Neural cell (in vitro differentiated cells): ENCODE measurements around the gene SHMT2.

Experiments
- EP300 ChIP-seq: fragments of 450-650 bp; conservative IDR thresholded peaks from 2 replicates; pipeline ENCODE4 v1.6.1; 2014; ENCODE audit warnings: antibody characterized with exemption, mild to moderate bottlenecking, moderate library complexity; ENCODE audit not compliant: poor library complexity, severe bottlenecking
- EZH2 ChIP-seq: fragments of 200-600, 300-800 bp; shearing (Covaris generic), sonication (generic); IDR thresholded peaks from 2 replicates; pipeline ENCODE4 v1.6.1; 2014; ENCODE audit warnings: antibody characterized with exemption, low read length, borderline replicate concordance, mild to moderate bottlenecking; ENCODE audit not compliant: insufficient read depth, poor library complexity, severe bottlenecking
- MXI1 ChIP-seq: fragments of 450-650 bp; conservative IDR thresholded peaks from 2 replicates; pipeline ENCODE4 v1.6.1; 2014; ENCODE audit warnings: antibody characterized with exemption, mild to moderate bottlenecking; ENCODE audit not compliant: poor library complexity, severe bottlenecking
- POLR2AphosphoS5 ChIP-seq: IDR thresholded peaks from 2 replicates; pipeline ENCODE4 v1.6.1; 2012
- RAD21 ChIP-seq: fragments of 450-650 bp; conservative IDR thresholded peaks from 2 replicates; pipeline ENCODE4 v1.6.1; 2014; ENCODE audit warnings: antibody characterized with exemption, mild to moderate bottlenecking, moderate library complexity
- TAF1 ChIP-seq: IDR thresholded peaks from 2 replicates; pipeline ENCODE4 v1.6.1; 2012; ENCODE audit warnings: low read depth
- TF ChIP-seq, protein P1 (sequence below): fragments of 450-650 bp; IDR thresholded peaks from 2 replicates; pipeline ENCODE4 v1.5.1; 2014; ENCODE audit warnings: antibody characterized with exemption, mild to moderate bottlenecking, moderate library complexity; ENCODE audit not compliant: poor library complexity, severe bottlenecking
- TF ChIP-seq, protein P2 (sequence below): IDR thresholded peaks from 2 replicates; pipeline ENCODE4 v1.6.1; 2012; ENCODE audit warnings: borderline replicate concordance

DNA sequence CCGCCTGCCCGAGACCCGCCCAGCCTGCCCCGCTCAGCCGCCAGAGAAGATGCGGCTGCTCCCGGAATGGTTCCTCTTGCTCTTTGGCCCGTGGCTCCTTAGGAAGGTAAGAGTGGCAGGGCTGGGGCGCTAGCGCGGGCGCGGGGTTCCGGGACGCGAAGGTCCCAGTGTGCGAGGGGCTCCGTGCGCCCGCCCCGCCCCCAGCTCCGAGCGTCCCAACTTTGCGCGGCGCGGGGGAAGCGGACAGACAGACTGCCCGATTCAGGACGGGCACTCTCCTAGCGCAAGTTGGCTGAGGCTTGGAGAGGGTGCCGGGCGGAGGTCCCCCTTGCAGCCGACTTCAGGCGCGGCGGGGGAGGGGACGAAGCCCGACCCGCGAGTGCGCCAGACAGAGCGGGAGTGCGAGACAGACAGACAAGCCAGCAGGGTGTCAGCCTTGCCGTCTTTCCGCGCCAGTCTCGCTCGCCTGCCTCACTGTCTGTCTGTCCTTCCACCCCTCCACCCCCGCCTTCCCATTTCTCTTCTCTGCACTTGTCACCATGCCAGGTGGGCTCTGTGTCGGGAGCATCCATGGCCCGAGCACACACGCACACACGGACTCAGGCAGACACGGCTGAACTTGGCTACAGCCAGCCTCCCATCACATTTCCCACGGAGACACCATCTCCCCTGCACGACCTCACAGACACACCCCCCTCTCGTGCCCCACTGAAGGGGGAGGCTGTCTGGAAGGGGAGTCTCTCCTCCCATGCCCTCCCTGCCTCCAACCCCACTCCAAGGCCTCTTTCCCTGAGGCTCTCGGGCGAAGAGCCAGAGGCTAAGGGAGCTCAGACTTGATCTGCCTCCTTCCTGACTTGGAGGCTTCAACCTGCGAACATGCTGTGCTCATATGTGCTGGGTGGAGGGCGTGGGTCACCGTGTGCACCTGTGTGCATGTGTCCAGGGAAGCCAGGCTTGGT is 12.3 kb upstream of the SHMT2 start:
- TF ChIP-seq, protein P1, sequence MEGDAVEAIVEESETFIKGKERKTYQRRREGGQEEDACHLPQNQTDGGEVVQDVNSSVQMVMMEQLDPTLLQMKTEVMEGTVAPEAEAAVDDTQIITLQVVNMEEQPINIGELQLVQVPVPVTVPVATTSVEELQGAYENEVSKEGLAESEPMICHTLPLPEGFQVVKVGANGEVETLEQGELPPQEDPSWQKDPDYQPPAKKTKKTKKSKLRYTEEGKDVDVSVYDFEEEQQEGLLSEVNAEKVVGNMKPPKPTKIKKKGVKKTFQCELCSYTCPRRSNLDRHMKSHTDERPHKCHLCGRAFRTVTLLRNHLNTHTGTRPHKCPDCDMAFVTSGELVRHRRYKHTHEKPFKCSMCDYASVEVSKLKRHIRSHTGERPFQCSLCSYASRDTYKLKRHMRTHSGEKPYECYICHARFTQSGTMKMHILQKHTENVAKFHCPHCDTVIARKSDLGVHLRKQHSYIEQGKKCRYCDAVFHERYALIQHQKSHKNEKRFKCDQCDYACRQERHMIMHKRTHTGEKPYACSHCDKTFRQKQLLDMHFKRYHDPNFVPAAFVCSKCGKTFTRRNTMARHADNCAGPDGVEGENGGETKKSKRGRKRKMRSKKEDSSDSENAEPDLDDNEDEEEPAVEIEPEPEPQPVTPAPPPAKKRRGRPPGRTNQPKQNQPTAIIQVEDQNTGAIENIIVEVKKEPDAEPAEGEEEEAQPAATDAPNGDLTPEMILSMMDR: no peak
- TF ChIP-seq EZH2 (no peak), POLR2AphosphoS5 (no peak), MXI1 (no peak), RAD21 (no peak), EP300 (no peak), TAF1 (no peak)
- TF ChIP-seq, protein P2, sequence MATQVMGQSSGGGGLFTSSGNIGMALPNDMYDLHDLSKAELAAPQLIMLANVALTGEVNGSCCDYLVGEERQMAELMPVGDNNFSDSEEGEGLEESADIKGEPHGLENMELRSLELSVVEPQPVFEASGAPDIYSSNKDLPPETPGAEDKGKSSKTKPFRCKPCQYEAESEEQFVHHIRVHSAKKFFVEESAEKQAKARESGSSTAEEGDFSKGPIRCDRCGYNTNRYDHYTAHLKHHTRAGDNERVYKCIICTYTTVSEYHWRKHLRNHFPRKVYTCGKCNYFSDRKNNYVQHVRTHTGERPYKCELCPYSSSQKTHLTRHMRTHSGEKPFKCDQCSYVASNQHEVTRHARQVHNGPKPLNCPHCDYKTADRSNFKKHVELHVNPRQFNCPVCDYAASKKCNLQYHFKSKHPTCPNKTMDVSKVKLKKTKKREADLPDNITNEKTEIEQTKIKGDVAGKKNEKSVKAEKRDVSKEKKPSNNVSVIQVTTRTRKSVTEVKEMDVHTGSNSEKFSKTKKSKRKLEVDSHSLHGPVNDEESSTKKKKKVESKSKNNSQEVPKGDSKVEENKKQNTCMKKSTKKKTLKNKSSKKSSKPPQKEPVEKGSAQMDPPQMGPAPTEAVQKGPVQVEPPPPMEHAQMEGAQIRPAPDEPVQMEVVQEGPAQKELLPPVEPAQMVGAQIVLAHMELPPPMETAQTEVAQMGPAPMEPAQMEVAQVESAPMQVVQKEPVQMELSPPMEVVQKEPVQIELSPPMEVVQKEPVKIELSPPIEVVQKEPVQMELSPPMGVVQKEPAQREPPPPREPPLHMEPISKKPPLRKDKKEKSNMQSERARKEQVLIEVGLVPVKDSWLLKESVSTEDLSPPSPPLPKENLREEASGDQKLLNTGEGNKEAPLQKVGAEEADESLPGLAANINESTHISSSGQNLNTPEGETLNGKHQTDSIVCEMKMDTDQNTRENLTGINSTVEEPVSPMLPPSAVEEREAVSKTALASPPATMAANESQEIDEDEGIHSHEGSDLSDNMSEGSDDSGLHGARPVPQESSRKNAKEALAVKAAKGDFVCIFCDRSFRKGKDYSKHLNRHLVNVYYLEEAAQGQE: no peak
